Brain pericyte (primary cell): ENCODE results near the gene TSSK6.
A peak's percentile ranks its signal among the peaks of the same experiment; 100 is the strongest.

Experiments used
- DNase-seq: peaks from one replicate; pipeline ENCODE4 v3.0.0-alpha.2; 2012; ENCODE audit warnings: low read depth, low spot score

TSSK6 gene

DNA sequence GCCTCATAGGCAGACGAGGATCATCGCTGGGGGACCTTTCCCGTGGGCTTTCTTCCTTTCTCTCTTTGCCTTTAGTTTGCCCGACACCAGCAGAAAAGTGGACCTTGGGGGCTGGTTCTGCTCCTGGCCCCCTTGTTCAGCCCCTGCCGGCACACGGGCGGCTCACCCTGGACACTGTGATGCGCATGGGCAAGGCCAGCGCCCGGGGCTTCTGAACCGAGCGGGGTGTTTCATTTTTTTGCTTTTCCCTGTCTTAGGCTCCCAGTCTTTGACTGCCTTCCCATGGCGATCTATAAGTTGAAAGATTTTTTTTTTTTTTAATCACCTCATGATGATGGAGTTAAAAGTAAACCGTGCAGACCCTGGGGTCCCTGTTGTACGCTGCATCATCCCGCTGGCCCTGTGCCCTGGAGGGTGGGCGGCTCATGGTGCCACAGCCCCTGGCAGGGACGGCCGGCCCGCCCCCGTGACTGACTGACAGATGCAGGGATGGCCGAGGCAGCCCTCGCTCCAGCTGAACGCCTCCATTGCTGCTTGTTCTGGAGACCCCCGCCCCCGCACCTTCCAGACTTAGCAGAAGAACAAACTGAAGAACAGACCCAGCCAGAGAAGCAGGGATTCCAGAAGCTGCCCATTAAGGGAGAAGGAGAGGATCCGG lies 9.6 kb downstream of the TSSK6 start:
- no peak for DNase-seq

DNA sequence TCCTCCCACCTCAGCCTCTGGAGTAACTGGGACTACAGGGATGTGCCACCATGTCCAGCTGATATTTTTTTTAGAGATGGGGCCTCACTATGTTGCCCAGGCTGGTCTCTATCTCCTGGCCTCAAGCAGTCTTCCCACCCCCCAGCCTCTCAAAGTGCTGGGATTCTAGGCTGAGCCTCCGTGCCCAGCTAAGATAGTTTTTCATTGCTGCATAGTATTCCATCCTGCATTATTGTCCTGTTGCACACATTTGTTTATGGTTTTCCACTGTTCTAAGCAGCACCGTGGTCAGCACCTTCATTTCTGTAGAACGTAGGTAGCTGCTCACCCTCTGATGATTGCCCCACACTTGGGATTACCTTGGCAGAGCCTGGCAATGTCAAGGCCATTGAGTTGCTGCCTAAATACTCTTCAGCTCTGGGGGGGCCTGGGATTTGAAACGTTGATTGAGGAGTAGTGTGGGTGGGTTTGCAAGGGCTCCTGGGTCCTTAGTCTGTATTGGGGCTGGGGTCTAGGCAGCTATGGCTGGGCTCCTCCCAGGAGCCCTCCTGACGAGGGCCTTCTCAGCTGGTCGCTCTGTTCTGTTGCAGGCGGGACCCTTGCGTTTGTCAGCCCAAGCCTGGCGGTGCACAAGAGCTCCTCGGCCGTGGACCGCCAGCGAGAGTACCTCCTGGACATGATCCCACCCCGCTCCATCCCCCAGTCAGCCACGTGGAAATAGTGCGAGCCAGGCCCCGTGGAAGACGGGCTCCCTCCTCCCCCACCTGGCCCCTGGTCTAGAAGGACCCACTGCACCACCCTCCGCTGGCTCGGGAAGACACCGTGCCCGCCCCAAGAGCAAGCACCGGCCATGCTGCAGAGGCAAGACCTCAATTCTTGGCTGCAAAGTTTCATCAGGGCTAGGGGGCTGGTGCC lies 10.3 kb downstream of the TSSK6 start:
- no peak for DNase-seq

DNA sequence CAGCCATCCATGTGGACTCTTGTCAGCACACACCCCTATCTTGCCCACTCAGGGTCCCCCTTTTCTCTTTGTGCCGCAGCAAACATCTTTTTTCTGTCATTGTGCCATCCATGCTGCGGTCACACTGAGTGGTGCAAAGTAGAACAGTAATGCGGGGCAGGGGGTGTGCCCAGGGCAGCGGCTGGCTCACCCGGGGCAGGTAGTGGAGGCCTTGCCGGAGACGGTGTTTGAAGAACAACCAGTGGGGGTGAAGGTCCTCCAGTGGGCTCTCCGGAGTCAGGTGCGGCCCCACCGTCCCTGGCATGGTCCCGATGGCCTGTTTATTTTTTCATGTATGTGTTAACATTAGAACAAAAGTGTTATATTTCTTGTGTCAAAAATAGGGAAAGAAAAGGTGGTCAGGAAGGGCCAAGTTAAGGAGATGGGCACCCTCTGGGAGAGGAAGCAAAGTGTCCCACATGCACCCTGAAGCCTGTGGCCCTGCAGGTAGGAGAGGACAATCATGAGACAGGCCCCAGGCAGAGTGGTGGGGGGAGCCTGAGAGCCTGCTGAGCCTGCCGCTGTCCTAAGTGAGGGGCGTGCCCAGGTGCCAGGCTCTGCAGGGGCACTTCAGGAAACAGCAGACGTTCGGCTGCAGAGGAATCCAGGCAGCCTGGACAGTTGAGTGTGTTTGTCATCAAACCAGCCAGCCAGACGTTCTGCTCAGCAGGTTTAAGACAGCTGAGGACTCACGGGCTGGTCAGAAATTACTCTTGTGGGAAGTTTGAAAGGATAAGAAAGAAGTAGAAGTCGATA lies 12.3 kb downstream of the TSSK6 start:
- DNase-seq, result no peak

DNA sequence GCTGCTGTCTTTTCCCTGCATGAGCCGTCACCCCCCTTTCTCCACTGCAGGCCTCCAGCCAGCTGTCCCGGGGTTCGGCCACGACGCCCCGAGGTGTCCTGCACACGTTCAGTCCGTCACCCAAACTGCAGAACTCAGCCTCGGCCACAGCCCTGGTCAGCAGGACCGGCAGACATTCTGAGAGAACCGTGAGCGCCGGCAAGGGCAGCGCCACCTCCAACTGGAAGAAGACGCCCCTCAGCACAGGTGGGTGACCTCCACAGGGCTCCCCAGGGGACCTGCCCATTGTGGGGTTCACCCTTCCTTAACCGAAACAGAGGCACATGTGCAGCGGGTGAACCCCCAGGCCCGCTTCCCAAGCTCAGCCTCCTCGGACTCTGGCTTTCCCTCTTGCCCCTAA lies 13.1 kb downstream of the TSSK6 start:
- DNase-seq, result no peak

DNA sequence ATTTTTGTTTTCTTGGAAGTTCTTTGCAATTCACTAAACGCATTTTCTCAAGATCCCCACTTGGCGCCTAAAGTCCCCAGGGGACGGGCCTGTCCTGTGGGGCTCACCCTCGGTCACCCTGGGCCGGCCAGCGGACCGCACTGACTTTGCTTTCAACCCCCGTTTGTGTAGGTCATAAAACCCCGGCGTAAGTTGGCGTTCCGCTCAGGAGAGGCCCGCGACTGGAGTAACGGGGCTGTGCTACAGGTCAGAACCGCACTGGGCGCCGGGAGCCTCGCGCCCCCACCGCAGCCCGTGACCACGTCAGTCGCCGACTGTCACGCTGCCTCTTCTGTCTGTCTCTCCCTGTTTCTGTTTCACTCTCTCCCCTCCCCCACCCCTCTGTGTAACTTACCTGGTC lies 13.6 kb downstream of the TSSK6 start:
- DNase-seq, result no peak

DNA sequence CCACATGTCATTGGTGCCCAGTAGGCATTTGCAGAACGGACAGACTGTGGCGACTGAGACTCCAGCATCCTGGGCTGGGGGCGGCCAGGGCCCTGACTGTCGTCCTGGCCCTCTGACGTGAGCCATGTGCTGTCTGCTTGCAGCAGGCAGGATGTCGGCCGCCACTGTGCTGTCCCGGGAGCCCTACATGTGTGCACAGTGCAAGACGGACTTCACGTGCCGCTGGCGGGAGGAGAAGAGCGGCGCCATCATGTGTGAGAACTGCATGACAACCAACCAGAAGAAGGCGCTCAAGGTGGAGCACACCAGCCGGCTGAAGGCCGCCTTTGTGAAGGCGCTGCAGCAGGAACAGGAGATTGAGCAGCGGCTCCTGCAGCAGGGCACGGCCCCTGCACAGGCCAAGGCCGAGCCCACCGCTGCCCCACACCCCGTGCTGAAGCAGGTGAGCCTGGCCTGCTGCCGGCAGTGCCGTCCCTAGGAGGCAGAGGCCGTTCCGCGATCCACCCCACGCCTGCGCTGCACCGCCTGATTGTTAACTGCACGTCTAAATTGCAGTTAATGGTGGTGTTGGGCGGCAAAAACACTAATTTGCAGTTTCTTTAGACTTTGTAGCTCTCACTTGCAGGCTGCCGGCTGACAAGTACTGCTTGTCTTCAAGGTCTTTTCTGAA lies 14.2 kb downstream of the TSSK6 start:
- no peak for DNase-seq

DNA sequence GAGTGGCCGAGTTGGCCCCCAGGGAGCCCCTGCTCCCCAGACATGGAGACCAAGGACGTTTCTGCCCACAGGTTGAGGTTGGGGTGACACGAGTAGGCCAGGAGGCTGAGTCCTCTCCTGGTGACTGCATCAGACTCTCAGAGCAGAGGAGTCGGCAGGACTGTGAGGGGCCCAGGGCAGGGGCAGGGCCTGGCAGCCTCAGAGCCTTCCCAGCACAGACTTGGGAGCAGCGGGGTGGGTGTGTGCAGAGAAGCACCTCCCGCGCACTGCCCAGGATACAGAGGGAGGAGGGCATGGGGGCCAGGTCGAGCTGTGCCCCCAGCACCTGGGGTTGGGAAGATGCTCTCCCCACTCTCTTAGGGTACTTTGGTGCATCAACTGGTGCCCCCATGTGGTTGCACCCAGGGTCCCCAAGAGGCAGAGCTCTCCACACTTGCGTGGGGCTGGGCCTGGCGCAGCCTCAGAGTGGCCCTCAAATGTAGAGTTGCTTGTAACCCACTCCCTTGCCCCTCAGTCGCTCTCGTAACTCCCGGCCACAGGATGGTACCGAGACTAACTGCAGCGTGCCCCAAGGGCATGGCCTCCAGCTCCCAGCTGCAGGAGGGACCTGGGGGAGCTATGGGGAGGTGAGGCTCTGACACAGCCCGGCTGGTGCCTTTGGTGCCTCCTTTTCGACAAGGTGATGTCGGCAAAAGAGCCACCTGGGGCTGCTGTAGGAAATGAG lies 15.9 kb downstream of the TSSK6 start:
- DNase-seq, result no peak

DNA sequence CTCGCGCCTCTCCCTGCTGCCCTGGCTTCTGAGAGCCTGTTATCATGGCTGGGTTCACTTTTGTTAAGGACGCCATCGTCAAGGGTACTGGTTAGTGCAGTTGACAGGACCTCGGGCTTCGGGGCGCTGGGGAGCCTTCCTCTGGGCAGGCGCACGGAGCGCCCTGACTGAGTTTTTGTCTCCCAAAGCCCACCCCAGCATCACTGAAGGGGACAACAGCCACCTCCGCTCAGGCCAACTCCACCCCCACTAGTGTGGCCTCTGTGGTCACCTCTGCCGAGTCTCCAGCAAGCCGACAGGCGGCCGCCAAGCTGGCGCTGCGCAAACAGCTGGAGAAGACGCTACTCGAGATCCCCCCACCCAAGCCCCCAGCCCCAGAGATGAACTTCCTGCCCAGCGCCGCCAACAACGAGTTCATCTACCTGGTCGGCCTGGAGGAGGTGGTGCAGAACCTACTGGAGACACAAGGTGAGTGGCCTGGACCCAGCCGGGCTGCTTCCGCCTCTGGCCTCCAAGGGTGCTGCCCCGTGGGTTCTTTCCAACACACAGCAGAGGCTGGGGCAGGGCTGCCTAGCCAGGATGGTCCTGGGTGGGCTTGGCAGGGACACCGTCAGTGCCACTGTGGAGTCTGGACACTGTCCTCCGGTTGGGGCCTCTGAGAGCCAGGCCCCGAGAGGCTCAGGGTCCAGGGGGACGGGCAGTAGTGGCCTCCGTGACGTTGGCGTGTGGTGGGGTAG lies 16.9 kb downstream of the TSSK6 start:
- no peak for DNase-seq

DNA sequence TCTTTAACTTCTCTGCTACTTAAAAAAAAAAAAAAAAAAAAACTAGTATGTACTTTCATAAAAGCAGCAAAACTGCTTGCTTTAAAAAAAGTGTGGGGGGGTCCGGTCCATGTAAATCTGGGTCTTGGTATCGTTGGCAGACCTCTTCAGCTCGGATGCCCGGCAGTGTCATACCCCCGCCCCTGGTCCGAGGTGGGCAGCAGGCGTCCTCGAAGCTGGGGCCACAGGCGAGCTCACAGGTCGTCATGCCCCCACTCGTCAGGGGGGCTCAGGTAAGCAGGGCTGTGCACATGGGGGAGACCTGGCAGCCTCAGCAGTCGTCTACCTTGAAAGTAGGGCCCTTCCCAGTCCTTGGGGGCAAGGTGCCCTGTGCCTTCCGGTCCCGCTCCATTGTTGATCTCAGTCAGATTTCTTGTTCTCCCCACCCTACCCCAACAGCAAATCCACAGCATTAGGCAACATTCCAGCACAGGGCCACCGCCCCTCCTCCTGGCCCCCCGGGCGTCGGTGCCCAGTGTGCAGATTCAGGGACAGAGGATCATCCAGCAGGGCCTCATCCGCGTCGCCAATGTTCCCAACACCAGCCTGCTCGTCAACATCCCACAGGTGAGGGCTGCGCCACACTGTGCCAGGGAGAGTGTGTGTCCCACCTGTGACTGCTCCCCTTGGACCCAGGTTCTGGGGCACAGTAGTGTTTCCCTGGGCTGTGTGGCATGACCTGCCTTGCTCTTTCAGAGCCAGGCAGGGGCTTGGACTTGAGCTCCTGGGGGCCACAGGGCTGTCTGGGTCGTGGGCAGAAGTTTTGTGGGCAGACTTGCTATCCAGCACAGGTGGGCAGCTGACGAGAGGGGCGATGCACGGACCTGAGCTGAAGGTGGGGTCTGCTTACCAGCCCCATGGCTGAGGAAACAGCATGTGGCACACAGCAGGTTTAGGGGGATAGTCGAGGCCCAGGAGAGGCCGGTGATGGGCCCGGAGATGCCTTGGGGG lies 19.4 kb downstream of the TSSK6 start:
- no peak for DNase-seq

DNA sequence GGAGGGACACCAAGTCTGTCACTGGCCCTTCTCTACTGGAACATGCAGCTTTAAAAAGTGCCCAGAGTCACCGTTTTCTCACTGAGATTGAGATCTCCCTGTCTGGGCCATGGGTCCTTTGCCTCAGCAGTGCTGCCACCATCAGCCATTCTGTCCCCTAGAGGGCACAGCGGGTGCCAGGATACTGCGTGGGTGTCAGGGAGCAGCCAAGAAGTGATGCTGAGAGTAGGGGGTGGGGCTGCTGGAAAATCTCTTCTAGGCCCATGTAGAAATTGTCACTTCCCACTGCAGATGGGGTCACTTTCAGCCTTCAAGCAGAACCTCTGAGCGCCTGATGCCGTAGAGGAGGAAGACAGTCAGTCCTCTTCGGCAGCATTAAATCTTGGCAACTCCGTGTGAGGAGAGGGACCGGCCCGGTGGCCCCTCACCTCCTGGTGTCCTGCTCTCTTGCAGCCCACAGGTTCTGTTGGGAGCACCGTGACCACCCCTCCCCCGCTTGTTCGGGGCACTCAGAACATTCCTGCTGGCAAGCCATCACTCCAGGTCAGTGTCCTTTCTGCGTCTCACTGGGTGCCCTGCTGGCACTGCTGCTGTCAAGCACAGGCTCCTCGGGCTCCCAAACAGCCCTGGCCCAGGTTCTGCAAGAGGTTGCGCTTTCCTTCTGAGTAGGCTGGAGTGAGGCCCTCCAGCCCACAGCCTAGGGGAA lies 21.4 kb downstream of the TSSK6 start:
- DNase-seq, result no peak

DNA sequence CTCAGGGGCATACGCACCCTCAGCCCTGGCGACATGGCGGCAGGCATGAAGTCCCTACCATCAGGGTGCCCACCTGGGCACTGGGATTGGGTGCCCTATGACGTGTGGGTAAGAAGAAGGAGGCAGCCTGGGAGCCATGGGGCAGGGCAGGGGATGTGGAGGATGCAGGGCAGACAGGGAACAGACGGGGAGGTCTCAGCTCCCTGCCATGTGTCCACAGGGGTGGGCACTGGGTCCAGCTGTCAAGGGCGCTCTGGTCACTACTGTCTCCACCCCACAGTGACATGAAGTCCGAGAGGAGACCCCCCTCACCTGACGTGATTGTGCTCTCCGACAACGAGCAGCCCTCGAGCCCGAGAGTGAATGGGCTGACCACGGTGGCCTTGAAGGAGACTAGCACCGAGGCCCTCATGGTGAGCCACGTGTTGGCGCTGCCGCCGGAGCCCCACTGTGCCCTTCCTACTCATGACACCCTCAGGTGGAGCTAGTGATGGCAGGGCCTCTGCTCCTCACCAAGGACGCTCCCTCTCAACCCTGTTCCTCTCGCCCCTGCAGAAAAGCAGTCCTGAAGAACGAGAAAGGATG lies 23.2 kb downstream of the TSSK6 start:
- DNase-seq, result no peak

DNA sequence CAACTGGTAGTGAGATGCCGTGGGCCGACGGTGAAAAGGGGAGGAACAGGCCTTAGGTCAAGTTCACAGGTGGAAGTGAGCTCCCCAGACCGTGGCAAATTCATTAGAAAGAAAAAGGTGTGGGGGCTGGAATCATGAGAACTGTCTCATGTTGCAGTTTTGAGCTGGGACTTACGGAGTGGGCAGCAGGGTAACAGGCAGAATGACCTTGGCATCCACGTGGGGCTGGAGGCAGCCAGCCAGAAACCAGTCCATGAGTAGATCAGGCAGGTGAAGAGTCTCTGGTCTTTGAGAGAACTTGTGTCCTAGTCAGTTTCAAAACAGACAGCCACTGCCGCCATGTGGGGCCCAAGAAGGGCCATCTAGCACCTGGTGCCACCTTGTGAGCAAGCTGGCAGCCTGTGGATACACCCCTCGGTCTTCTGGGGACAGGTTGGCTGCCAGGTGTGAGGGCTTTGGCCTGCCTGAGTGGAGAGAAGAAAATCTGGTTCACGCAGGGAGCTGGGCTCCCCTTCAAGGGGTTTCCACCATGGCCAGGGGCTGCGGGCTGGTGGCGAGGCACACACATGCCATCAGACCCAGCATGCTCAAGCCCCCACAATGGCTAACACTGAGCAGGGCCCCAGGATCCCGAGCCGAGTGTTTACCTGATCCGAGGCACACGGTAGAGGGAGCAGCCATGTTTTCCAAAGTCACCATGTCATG lies 23.9 kb downstream of the TSSK6 start:
- no peak for DNase-seq

DNA sequence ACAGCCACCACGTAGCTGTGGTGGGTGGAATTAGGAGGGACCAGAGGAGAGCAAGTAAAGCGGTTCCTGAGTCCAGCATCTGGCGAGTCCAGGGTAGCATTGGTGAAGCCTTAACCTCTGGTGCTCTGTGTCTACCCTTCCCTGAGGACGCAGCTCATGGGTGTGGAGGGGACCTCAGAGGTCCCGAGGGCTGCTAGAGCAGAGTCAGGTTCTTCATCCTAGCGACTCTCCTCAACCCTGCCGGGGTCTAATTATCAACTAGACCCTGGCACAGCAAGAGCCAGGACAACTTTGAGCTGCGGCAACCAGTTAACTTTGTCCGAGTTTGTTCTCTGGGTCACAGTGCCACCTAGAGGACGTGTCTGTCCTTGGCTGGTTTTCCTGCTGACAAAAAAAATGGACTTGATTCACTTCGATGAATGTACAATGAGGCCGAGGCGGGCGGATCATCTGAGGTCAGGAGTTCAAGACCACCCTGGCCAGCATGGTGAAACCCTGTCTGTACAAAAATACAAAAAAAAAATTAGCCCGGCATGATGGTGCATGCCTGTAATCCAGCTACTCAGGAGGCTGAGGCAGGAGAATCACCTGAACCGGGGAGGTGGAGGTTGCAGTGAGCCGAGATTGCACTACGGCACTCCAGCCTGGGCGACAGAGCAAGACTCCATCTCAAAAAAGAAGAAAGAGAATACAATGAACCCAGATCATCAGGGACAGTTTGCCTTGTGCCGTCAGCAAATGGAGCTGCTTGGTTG lies 25.0 kb downstream of the TSSK6 start:
- DNase-seq, result peak; percentile 52

DNA sequence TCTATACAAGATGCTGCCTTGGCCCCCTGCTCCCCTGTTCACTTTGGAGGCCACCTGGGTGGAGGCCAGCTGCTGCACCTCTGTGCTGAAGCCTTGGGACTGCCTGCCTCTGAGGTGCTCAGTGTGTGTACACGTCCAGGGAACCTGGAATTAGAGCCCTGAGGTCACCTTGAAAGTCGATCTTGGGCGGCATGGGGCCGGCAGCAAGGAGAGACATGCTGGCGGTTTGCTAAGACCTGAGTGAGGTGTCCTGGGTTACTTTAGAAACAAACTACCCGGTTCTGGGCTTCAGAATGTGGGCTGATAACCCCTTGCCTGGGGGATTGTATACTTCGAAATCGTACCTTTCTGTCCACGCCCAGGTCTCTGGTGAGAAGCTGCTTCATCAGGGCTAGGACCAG lies 25.5 kb downstream of the TSSK6 start:
- DNase-seq, result no peak

DNA sequence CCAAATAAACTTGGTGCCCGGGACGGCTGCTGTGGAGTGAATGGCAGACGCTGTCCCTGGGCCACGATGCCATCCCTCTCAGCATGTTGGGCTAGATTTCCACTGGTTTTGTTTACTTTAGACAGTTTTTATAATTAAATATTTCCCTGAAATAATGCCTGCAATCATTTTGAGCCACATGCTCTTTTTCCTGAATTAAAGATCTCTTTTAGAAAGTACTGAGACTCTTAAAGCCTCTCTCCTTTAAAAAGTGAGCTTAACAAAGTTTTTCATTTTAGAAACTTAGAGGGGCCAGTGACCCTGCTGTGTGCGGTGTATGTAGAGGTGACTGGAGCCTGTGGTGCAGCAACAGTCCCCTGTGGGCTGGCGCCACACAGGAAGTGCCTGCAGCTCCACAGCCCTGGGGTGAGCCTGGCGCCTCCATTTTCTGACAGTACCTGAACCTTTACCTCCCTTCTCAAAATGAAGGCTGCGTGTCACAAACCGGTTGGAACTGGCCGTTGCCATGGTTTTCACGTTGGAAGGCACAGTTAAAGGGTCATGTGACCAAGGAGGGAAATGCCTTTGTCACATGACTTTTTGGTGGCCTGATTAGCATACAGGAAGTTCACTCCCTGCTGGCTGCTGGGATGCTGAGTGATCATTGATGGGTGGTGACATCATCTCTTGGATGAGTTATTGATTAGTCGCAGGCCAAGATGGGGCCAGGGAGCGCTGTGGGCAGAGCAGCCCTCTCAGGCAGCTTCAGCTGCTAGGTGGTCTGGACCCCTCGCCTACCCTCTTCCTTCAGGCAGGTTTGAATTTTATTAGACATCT lies 26.3 kb downstream of the TSSK6 start:
- DNase-seq, result peak; percentile 38
